ENCODE results near the gene AMH. TPM values are rescaled to one million over a fixed set of nuclear protein-coding genes. Genes with fewer than 3 reads are reported as not detected.

AMH gene
- total and polyA plus RNA-seq, 10 donors = 0.20 to 5.7 (median 1.0) TPM

GRCh38 chr19:2233601-2234280, 15.4 kb upstream of the AMH start:
- Histone ChIP-seq H3K4me1 (peaks cover 23 to 70% (median 44%) of the 10 kb centered on the region in 6 donors), H3K27me3 (replicated peaks in 1 of 7) (no peaks in the 10 kb centered on the region), H3K9me3 (no peaks in the 10 kb centered on the region), H3K4me3 (no peak overlapping the region), H3K36me3 (peaks cover 0 to 58% (median 45%) of the 10 kb centered on the region in 6 donors), H3K27ac (peak overlapping the region in 2 of 8 donors; percentile 8 to 96)
- DNase-seq = no peak
- peak in 2 of 3 donors; percentile 24 to 72 for TF ChIP-seq POLR2AphosphoS5 (IDR thresholded peaks at IDR 0.05)
- no peak for TF ChIP-seq POLR2A (IDR thresholded peaks at IDR 0.05)
- WGBS, 5 donors = 77 to 89% (median 86%) methylated on average over 9 to 25 of the region's 25 CpGs
- intact Hi-C loops (cut with DNase I; ENCODE audit: low total_unique reads) = loop anchor here (10.0 kb wide), 1 partner anchor 69 kb away; the partner anchor contains the start of gene DOT1L

- H3K9me3 ChIP-seq = no peaks in the 10 kb centered on the region
- intact Hi-C loops (cut with DNase I; ENCODE audit: low total_unique reads) = loop anchor here (5.0 to 10.0 kb wide), 2 partner anchors 70 to 157 kb away; partner anchors contain the start of gene DOT1L
- H3K27ac ChIP-seq = peak overlapping the region in 6 of 8 donors; percentile 96 to 100 (median 99)
- DNase-seq = no peak
- H3K4me3 ChIP-seq = peak overlapping the region; percentile 74 to 98 (median 94)
- no peak for TF ChIP-seq CTCF (IDR thresholded peaks at IDR 0.05 in 8 of 11, conservative IDR thresholded peaks at IDR 0.05 in 3 of 11)
- TF ChIP-seq POLR2A (IDR thresholded peaks at IDR 0.05) = no peak
- no peak for TF ChIP-seq POLR2AphosphoS5 (IDR thresholded peaks at IDR 0.05)
- 45 to 76% (median 59%) methylated on average over 6 of the region's 6 CpGs for WGBS, 5 donors
- H3K4me1 ChIP-seq = peaks cover 34 to 82% (median 56%) of the 10 kb centered on the region in 6 donors
- peaks cover 0 to 45% (median 32%) of the 10 kb centered on the region in 6 donors for H3K36me3 ChIP-seq
- H3K27me3 ChIP-seq (replicated peaks in 1 of 7) = no peaks in the 10 kb centered on the region
These were observed 14.1 kb upstream of the AMH start for GRCh38 chr19:2234996-2235380.

- Histone ChIP-seq H3K4me3 (peak overlapping the region; percentile 74 to 98 (median 94)), H3K27me3 (replicated peaks in 1 of 7) (no peaks in the 10 kb centered on the region), H3K36me3 (peaks cover 0 to 40% (median 27%) of the 10 kb centered on the region in 6 donors), H3K9me3 (no peaks in the 10 kb centered on the region), H3K27ac (peak overlapping the region; percentile 89 to 100 (median 99)), H3K4me1 (peaks cover 40 to 88% (median 61%) of the 10 kb centered on the region in 6 donors)
- TF ChIP-seq POLR2A (IDR thresholded peaks at IDR 0.05) = no peak
- TF ChIP-seq CTCF (IDR thresholded peaks at IDR 0.05 in 8 of 11, conservative IDR thresholded peaks at IDR 0.05 in 3 of 11) = no peak
- TF ChIP-seq POLR2AphosphoS5 (IDR thresholded peaks at IDR 0.05) = no peak
- DNase-seq = no peak
- WGBS, 5 donors = 0 to 1% (median 1%) methylated on average over 13 to 48 of the region's 48 CpGs
- intact Hi-C loops (cut with DNase I; ENCODE audit: low total_unique reads) = loop anchor here (5.0 to 10.0 kb wide), 2 partner anchors 71 to 157 kb away; partner anchors contain the start of gene DOT1L
These were observed 13.6 kb upstream of the AMH start for GRCh38 chr19:2235381-2236063.

DNA sequence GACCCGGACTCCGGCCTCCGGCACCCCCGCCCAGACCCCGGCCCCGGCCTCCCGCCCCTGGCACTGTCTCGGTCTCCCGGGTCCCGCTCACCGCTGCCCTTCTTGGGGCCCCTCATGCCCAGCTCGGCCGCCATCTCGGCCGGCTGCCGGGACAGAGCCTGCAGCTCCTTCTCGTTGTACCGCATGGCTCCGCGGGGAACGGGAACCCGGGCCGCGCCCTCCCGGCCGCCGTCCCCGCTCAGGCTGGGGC, 13.1 kb upstream of the AMH start:
- intact Hi-C loops (cut with DNase I; ENCODE audit: low total_unique reads) = loop anchor here (5.0 to 10.0 kb wide), 2 partner anchors 71 to 156 kb away; partner anchors contain the start of gene DOT1L

More for the DNA sequence above, 13.1 kb upstream of the AMH start:
- peak overlapping the region; percentile 74 to 98 (median 94) for H3K4me3 ChIP-seq
- H3K27me3 ChIP-seq (replicated peaks in 1 of 7) = no peaks in the 10 kb centered on the region
- TF ChIP-seq CTCF (IDR thresholded peaks at IDR 0.05 in 8 of 11, conservative IDR thresholded peaks at IDR 0.05 in 3 of 11) (no peak), POLR2AphosphoS5 (IDR thresholded peaks at IDR 0.05) (no peak), POLR2A (IDR thresholded peaks at IDR 0.05) (peak in 2 of 3 donors; percentile 11 to 35)
- H3K4me1 ChIP-seq = peaks cover 44 to 89% (median 66%) of the 10 kb centered on the region in 6 donors
- peak overlapping the region; percentile 89 to 100 (median 99) for H3K27ac ChIP-seq
- 0 to 1% (median 1%) methylated on average over 12 to 28 of the region's 28 CpGs; no CpG with 5 or more reads in 1 of the 5 donors for WGBS, 5 donors
- H3K9me3 ChIP-seq = no peaks in the 10 kb centered on the region
- H3K36me3 ChIP-seq = peaks cover 0 to 39% (median 22%) of the 10 kb centered on the region in 6 donors
- DNase-seq = no peak

All from spleen (tissue), 11 donors.